WTC11 (cell line): ENCODE data around the gene ABCC3. TPM values are rescaled to one million over a fixed set of nuclear protein-coding genes. Genes with fewer than 3 reads are reported as not detected.

ENCODE experiments used
- ATAC-seq: fragments of 200-7000 bp; cut with Tn5 transposase; 2 replicates; pipeline ENCODE4 v1.10.0; 2021; ENCODE audit warnings: mild to moderate bottlenecking, moderate library complexity
- CTCF ChIA-PET: fragments of 300-600 bp; sonication (Branson Sonifier 250); formaldehyde crosslinking; loops from one replicate; lab custom pipeline; 2021; ENCODE audit warnings: antibody characterized with exemption; lab: Charles Lee
- POLR2A ChIA-PET: fragments of 350-600 bp; sonication (Branson Sonifier 250); formaldehyde crosslinking; loops from one replicate; lab custom pipeline; 2021; ENCODE audit warnings: antibody characterized with exemption; lab: Charles Lee
- DNase-seq: peaks from one replicate; pipeline ENCODE4 v3.0.0; 2021; ENCODE audit warnings: low spot score
- H3K27ac Mint-ChIP-seq: 2 replicates; pipeline ENCODE4 v1.8.0; 2021; ENCODE audit warnings: mixed read lengths
- H3K27me3 Mint-ChIP-seq: 2 replicates; pipeline ENCODE4 v1.8.0; 2021; ENCODE audit warnings: low read depth, mild to moderate bottlenecking, moderate library complexity, mixed read lengths
- H3K36me3 Mint-ChIP-seq: 2 replicates; pipeline ENCODE4 v1.8.0; 2021; ENCODE audit warnings: mixed read lengths
- H3K4me1 Mint-ChIP-seq: 2 replicates; pipeline ENCODE4 v1.8.0; 2022; ENCODE audit warnings: mixed read lengths
- H3K4me3 Mint-ChIP-seq: 2 replicates; pipeline ENCODE4 v1.8.0; 2021; ENCODE audit warnings: mild to moderate bottlenecking, moderate library complexity, mixed read lengths
- H3K9me3 Mint-ChIP-seq: 2 replicates; pipeline ENCODE4 v1.8.0; 2021; ENCODE audit warnings: mixed read lengths
- CREM ChIP-seq: sonication (generic); formaldehyde crosslinking; IDR thresholded peaks from 2 replicates; pipeline ENCODE4 v1.8.1; 2022; ENCODE audit warnings: mild to moderate bottlenecking, missing genetic modification reagents, moderate library complexity
- EMX1 ChIP-seq: fragments of 250-450 bp; sonication (Bioruptor Pico); IDR thresholded peaks from 2 replicates; pipeline ENCODE4 v1.8.0; 2021; ENCODE audit warnings: mild to moderate bottlenecking
- FOXP1 ChIP-seq: sonication (generic); formaldehyde crosslinking; IDR thresholded peaks from 2 replicates; pipeline ENCODE4 v1.8.0; 2022; ENCODE audit warnings: missing genetic modification reagents, mild to moderate bottlenecking, moderate library complexity, borderline replicate concordance
- GTF2I ChIP-seq: fragments of 250-450 bp; sonication (Bioruptor Pico); conservative IDR thresholded peaks from 2 replicates; pipeline ENCODE4 v1.4.0; 2021; ENCODE audit warnings: mild to moderate bottlenecking
- IRF2 ChIP-seq: sonication (generic); formaldehyde crosslinking; IDR thresholded peaks from 2 replicates; pipeline ENCODE4 v1.8.0; 2022; ENCODE audit warnings: low read depth, missing genetic modification reagents, borderline replicate concordance
- JAZF1 ChIP-seq: fragments of 250-450 bp; sonication (Bioruptor Pico); IDR thresholded peaks from 2 replicates; pipeline ENCODE4 v1.9.0; 2021; ENCODE audit warnings: moderate library complexity, mild to moderate bottlenecking, inconsistent platforms
- MYBL2 ChIP-seq: sonication (generic); formaldehyde crosslinking; IDR thresholded peaks from 2 replicates; pipeline ENCODE4 v1.8.1; 2023; ENCODE audit warnings: mild to moderate bottlenecking, moderate library complexity, missing genetic modification reagents
- NFATC4 ChIP-seq: fragments of 250-450 bp; sonication (Bioruptor Pico); IDR thresholded peaks from 2 replicates; pipeline ENCODE4 v1.9.0; 2021; ENCODE audit warnings: mild to moderate bottlenecking
- NFYB ChIP-seq: sonication (generic); formaldehyde crosslinking; conservative IDR thresholded peaks from 2 replicates; pipeline ENCODE4 v1.8.0; 2022; ENCODE audit warnings: low read depth, missing genetic modification reagents
- RORB ChIP-seq: fragments of 250-450 bp; sonication (Bioruptor Pico); IDR thresholded peaks from 2 replicates; pipeline ENCODE4 v1.9.0; 2021; ENCODE audit warnings: mild to moderate bottlenecking
- SMAD3 ChIP-seq: sonication (generic); formaldehyde crosslinking; IDR thresholded peaks from 2 replicates; pipeline ENCODE4 v1.8.0; 2022; ENCODE audit warnings: missing genetic modification reagents, mild to moderate bottlenecking, borderline replicate concordance
- SOX15 ChIP-seq: fragments of 250-450 bp; sonication (Bioruptor Pico); IDR thresholded peaks from 2 replicates; pipeline ENCODE4 v1.9.0; 2021; ENCODE audit warnings: mild to moderate bottlenecking
- SP1 ChIP-seq: sonication (generic); formaldehyde crosslinking; conservative IDR thresholded peaks from 2 replicates; pipeline ENCODE4 v1.8.1; 2022; ENCODE audit warnings: missing genetic modification reagents
- ZBTB21 ChIP-seq: sonication (generic); formaldehyde crosslinking; IDR thresholded peaks from 2 replicates; pipeline ENCODE4 v1.8.1; 2023; ENCODE audit warnings: mild to moderate bottlenecking, missing genetic modification reagents, borderline replicate concordance
- ZNF121 ChIP-seq: sonication (generic); formaldehyde crosslinking; IDR thresholded peaks from 2 replicates; pipeline ENCODE4 v1.8.0; 2023; ENCODE audit warnings: missing genetic modification reagents
- ZNF317 ChIP-seq: sonication (generic); formaldehyde crosslinking; IDR thresholded peaks from 2 replicates; pipeline ENCODE4 v1.8.1; 2023; ENCODE audit warnings: low read depth, mild to moderate bottlenecking, moderate library complexity, missing genetic modification reagents, borderline replicate concordance
- total RNA-seq: library from RNA; stranded (reverse); gene quantifications from 3 replicates; pipeline ENCODE4 v1.2.3, GENCODE V29; 2021
- TF ChIP-seq, protein P1 (sequence below): sonication (generic); formaldehyde crosslinking; IDR thresholded peaks from 2 replicates; pipeline ENCODE4 v1.8.0; 2023; ENCODE audit warnings: missing genetic modification reagents, mild to moderate bottlenecking, borderline replicate concordance
- TF ChIP-seq, protein P2 (sequence below): sonication (generic); formaldehyde crosslinking; IDR thresholded peaks from 2 replicates; pipeline ENCODE4 v1.8.1; 2022; ENCODE audit warnings: mild to moderate bottlenecking, moderate library complexity, missing genetic modification reagents
- TF ChIP-seq, protein P3 (sequence below): sonication (generic); formaldehyde crosslinking; IDR thresholded peaks from 2 replicates; pipeline ENCODE4 v1.8.1; 2023; ENCODE audit warnings: mild to moderate bottlenecking, moderate library complexity, missing genetic modification reagents
- TF ChIP-seq, protein P4 (sequence below): sonication (generic); formaldehyde crosslinking; IDR thresholded peaks from 2 replicates; pipeline ENCODE4 v1.8.1; 2023; ENCODE audit warnings: mild to moderate bottlenecking, missing genetic modification reagents
- TF ChIP-seq, protein P5 (sequence below): fragments of 250-450 bp; sonication (Bioruptor Pico); conservative IDR thresholded peaks from 2 replicates; pipeline ENCODE4 v1.9.0; 2021; ENCODE audit warnings: mild to moderate bottlenecking

ABCC3 gene
- total RNA-seq, 1 experiment from 2014 or later = 0.92 TPM

DNA sequence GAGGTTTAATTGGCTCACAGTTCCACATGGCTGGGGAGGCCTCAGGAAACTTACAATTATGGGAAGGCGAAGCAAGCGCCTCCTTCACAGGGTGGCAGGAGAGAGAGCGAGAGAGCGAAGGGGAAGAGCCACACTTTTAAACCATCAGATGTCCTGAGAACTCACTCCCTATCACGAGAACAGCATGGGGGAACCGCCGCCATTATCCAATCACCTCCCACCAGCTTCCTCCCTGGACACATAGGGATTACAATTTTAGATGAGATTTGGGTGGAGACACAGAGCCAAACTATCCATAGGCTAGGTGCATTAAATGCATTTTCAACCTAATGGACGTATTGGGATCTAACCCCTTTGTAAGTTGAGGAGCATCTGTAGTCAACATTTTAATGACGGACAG is 78.0 kb downstream of the ABCC3 start:
- no peaks in the 10 kb centered on the region for H3K27me3 Mint-ChIP-seq
- no peak for DNase-seq
- POLR2A ChIA-PET = interaction anchor here (0.6 kb wide), 1 partner anchor 52 kb away, joined by 3 read pairs; no protein-coding TSS in a partner anchor
- CTCF ChIA-PET = interaction anchor here (0.6 to 0.7 kb wide), 2 partner anchors 41 to 110 kb away, joined by 3 read pairs; no protein-coding TSS in a partner anchor
- no peak overlapping the region for H3K27ac Mint-ChIP-seq
- no peaks in the 10 kb centered on the region for H3K9me3 Mint-ChIP-seq
- no peak overlapping the region for H3K4me3 Mint-ChIP-seq
- H3K36me3 Mint-ChIP-seq = no peaks in the 10 kb centered on the region
- H3K4me1 Mint-ChIP-seq = peaks cover 29% of the 10 kb centered on the region
- no peak for TF ChIP-seq RORB (CRISPR knock-in tag)
- no peak for TF ChIP-seq GTF2I
- TF ChIP-seq IRF2 (CRISPR knock-in tag) = no peak
- no peak for TF ChIP-seq NFATC4
- ATAC-seq = no peak

DNA sequence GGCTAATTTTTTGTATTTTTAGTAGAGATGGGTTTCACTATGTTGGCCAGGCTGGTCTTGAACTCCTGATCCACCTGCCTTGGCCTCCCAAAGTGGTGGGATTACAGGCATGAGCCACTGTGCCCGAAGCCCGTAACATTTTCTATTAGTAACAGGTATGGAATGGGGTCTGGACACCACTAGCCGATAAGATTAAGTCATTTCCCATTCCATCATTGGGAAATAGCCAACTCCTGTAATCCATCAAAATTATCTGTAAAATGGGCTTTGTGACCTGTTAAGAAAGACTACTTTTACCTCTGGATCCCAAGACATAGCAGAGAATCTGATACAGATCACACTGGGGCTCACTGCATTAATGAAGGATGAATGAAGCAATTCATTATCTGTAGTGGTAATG is 80.8 kb downstream of the ABCC3 start:
- no peak overlapping the region for H3K4me3 Mint-ChIP-seq
- no peak for DNase-seq
- no peak for ATAC-seq
- peaks cover 6% of the 10 kb centered on the region; the same call in 1 of the 2 replicates for H3K36me3 Mint-ChIP-seq
- CTCF ChIA-PET = no interaction called here
- no peak for TF ChIP-seq SOX15 (CRISPR knock-in tag)
- TF ChIP-seq, protein P1, sequence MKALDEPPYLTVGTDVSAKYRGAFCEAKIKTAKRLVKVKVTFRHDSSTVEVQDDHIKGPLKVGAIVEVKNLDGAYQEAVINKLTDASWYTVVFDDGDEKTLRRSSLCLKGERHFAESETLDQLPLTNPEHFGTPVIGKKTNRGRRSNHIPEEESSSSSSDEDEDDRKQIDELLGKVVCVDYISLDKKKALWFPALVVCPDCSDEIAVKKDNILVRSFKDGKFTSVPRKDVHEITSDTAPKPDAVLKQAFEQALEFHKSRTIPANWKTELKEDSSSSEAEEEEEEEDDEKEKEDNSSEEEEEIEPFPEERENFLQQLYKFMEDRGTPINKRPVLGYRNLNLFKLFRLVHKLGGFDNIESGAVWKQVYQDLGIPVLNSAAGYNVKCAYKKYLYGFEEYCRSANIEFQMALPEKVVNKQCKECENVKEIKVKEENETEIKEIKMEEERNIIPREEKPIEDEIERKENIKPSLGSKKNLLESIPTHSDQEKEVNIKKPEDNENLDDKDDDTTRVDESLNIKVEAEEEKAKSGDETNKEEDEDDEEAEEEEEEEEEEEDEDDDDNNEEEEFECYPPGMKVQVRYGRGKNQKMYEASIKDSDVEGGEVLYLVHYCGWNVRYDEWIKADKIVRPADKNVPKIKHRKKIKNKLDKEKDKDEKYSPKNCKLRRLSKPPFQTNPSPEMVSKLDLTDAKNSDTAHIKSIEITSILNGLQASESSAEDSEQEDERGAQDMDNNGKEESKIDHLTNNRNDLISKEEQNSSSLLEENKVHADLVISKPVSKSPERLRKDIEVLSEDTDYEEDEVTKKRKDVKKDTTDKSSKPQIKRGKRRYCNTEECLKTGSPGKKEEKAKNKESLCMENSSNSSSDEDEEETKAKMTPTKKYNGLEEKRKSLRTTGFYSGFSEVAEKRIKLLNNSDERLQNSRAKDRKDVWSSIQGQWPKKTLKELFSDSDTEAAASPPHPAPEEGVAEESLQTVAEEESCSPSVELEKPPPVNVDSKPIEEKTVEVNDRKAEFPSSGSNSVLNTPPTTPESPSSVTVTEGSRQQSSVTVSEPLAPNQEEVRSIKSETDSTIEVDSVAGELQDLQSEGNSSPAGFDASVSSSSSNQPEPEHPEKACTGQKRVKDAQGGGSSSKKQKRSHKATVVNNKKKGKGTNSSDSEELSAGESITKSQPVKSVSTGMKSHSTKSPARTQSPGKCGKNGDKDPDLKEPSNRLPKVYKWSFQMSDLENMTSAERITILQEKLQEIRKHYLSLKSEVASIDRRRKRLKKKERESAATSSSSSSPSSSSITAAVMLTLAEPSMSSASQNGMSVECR = no peak
- TF ChIP-seq SP1 = no peak
- no peak for TF ChIP-seq CREM (CRISPR knock-in tag)
- no peak for TF ChIP-seq NFYB (CRISPR knock-in tag)
- no peak for TF ChIP-seq ZNF121 (CRISPR knock-in tag)
- TF ChIP-seq ZNF317 (CRISPR knock-in tag) = no peak
- no peak for TF ChIP-seq ZBTB21
- TF ChIP-seq, protein P2, sequence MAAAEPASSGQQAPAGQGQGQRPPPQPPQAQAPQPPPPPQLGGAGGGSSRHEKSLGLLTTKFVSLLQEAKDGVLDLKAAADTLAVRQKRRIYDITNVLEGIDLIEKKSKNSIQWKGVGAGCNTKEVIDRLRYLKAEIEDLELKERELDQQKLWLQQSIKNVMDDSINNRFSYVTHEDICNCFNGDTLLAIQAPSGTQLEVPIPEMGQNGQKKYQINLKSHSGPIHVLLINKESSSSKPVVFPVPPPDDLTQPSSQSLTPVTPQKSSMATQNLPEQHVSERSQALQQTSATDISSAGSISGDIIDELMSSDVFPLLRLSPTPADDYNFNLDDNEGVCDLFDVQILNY (CRISPR knock-in tag) = no peak
- TF ChIP-seq, protein P3, sequence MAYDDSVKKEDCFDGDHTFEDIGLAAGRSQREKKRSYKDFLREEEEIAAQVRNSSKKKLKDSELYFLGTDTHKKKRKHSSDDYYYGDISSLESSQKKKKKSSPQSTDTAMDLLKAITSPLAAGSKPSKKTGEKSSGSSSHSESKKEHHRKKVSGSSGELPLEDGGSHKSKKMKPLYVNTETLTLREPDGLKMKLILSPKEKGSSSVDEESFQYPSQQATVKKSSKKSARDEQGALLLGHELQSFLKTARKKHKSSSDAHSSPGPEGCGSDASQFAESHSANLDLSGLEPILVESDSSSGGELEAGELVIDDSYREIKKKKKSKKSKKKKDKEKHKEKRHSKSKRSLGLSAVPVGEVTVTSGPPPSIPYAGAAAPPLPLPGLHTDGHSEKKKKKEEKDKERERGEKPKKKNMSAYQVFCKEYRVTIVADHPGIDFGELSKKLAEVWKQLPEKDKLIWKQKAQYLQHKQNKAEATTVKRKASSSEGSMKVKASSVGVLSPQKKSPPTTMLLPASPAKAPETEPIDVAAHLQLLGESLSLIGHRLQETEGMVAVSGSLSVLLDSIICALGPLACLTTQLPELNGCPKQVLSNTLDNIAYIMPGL (CRISPR knock-in tag) = no peak
- TF ChIP-seq, all 79 proteins: peak for 0
- Mint-ChIP-seq H3K27me3 (no peaks in the 10 kb centered on the region), H3K9me3 (no peaks in the 10 kb centered on the region), H3K27ac (no peak overlapping the region), H3K4me1 (peaks cover 11% of the 10 kb centered on the region)
- POLR2A ChIA-PET = no interaction called here

DNA sequence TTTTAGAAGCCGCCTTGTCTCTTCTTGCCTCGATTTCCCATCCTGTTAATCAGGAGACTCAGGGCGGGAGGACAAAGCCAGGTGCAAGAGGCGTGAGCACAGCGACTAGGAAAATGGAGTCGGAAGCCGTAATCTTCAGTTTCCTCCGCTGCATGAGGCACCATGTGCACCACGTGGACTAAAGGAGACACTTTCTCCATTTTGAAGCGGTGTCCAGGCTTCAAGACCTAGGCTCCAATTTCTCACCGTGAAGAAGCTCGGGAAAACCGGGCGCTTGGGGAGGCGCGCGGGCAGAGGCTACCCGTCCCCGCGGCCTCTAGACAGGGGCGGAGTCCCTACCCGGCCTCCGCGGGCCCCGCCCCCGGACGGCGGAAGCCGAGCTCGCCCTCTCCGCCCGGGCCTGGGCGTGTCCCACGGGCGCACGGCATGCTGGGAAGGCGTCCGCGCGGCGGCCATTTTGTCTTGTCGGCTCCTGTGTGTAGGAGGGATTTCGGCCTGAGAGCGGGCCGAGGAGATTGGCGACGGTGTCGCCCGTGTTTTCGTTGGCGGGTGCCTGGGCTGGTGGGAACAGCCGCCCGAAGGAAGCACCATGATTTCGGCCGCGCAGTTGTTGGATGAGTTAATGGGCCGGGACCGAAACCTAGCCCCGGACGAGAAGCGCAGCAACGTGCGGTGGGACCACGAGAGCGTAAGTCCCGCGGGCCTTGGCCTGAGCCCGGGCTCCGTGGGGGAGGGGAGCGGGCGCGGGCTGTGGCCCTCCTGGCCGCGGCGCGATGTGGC is 84.7 kb downstream of the ABCC3 start, which contains the start of gene LUC7L3:
TSS of gene LUC7L3 (plus strand) at position 460 of the 780 bp plus-strand sequence. CDS start at position 590, 130 bp downstream.
- ChIA-PET POLR2A (interaction anchor here (1.0 kb wide), 4 partner anchors 11 to 177 kb away, joined by 3 to 5 read pairs (median 4); partner anchors contain the start of gene CACNA1G), CTCF (interaction anchor here (0.9 to 2.1 kb wide), 4 partner anchors 12 to 169 kb away, joined by 5 to 9 read pairs (median 7); no protein-coding TSS in a partner anchor)
- Mint-ChIP-seq H3K4me3 (peak within 1 kb of the TSS; percentile 96), H3K9me3 (no peaks in the 10 kb centered on the region), H3K36me3 (peaks cover 9% of the 10 kb centered on the region), H3K27ac (peak within 1 kb of the TSS; percentile 99), H3K4me1 (peaks cover 26% of the 10 kb centered on the region), H3K27me3 (no peaks in the 10 kb centered on the region)
- ATAC-seq (peak; percentile 93), DNase-seq (peak; percentile 93)
- TF ChIP-seq, protein P4, sequence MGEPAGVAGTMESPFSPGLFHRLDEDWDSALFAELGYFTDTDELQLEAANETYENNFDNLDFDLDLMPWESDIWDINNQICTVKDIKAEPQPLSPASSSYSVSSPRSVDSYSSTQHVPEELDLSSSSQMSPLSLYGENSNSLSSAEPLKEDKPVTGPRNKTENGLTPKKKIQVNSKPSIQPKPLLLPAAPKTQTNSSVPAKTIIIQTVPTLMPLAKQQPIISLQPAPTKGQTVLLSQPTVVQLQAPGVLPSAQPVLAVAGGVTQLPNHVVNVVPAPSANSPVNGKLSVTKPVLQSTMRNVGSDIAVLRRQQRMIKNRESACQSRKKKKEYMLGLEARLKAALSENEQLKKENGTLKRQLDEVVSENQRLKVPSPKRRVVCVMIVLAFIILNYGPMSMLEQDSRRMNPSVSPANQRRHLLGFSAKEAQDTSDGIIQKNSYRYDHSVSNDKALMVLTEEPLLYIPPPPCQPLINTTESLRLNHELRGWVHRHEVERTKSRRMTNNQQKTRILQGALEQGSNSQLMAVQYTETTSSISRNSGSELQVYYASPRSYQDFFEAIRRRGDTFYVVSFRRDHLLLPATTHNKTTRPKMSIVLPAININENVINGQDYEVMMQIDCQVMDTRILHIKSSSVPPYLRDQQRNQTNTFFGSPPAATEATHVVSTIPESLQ (CRISPR knock-in tag) = no peak
- TF ChIP-seq JAZF1 (no peak), EMX1 (no peak), FOXP1 (CRISPR knock-in tag) (peak; percentile 75; the same call in 1 of the 2 replicates), SMAD3 (CRISPR knock-in tag) (0 out of 2 replicates have a peak, but pooled peaks have one; percentile 44), ZBTB21 (peak; percentile 70; the same call in 1 of the 2 replicates), MYBL2 (CRISPR knock-in tag) (peak; percentile 77)
- TF ChIP-seq, protein P5, sequence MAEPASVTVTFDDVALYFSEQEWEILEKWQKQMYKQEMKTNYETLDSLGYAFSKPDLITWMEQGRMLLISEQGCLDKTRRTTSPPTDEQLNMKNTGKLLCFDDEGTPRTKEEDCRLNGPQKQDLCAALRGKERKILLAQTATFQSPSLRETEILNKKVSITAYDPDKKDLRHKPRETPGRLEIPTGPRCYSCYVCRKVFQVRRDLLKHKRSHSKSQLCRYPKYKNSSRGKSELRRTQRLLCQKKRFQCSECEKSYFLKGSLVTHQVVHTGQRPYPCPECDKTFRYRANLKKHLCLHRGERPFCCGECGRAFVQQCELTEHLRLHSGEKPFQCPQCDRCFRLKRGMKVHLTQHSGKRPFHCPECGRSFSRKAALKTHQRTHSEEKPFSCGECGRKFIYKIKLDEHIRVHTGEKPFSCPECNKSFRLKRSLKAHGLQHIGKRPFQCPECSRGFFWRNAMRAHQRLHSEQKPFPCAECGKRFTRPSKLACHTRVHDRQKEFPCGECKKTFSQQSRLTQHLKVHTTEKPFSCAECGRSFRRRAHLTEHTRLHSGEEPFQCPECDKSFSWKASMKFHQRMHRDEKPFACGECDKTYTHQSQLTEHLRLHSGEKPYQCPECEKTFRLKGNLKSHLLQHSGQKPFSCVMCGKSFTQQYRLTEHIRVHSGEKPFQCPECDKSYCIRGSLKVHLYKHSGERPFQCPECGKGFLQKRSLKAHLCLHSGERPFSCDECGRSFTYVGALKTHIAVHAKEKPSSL (CRISPR knock-in tag) = no peak
